ENCODE measurements around the gene MEIOB. TPM values are rescaled to one million over a fixed set of nuclear protein-coding genes. Genes with fewer than 3 reads are reported as not detected.

The MEIOB gene
- total RNA-seq, 1 donor: not detected

- no peak for TF ChIP-seq CTCF (IDR thresholded peaks at IDR 0.05; ENCODE audit: insufficient read depth, low read depth, low read length)
- no peak overlapping the region for H3K4me3 ChIP-seq (ENCODE audit: low read depth, low read length)
- DNase-seq (ENCODE audit: low read depth): no peak
Observed at GRCh38 chr16:1794908-1795666, 76.9 kb downstream of the MEIOB start.

- no peak for DNase-seq (ENCODE audit: low read depth)
- no peak for TF ChIP-seq CTCF (IDR thresholded peaks at IDR 0.05; ENCODE audit: insufficient read depth, low read depth, low read length)
- no peak overlapping the region for H3K4me3 ChIP-seq (ENCODE audit: low read depth, low read length)
Observed at GRCh38 chr16:1794221-1794871, 77.6 kb downstream of the MEIOB start.

GRCh38 chr16:1793578-1794220 lies 78.3 kb downstream of the MEIOB start, which contains the start of gene IGFALS:
Gene IGFALS, minus strand, starts transcription at chr16:1793705. Its CDS starts 53 bp downstream, at chr16:1793652.
- no peak for DNase-seq (ENCODE audit: low read depth)
- no peak for TF ChIP-seq CTCF (IDR thresholded peaks at IDR 0.05; ENCODE audit: insufficient read depth, low read depth, low read length)

GRCh38 chr16:1792836-1793577 lies 79.0 kb downstream of the MEIOB start:
- TF ChIP-seq CTCF (IDR thresholded peaks at IDR 0.05; ENCODE audit: insufficient read depth, low read depth, low read length): no peak
- DNase-seq (ENCODE audit: low read depth): no peak
- no peak overlapping the region for H3K4me3 ChIP-seq (ENCODE audit: low read depth, low read length)

More at GRCh38 chr16:1793578-1794220, 78.3 kb downstream of the MEIOB start, which contains the start of gene IGFALS:
- no peak within 1 kb of the TSS for H3K4me3 ChIP-seq (ENCODE audit: low read depth, low read length)

GRCh38 chr16:1791943-1792812 lies 79.8 kb downstream of the MEIOB start:
- H3K4me3 ChIP-seq (ENCODE audit: low read depth, low read length): no peak overlapping the region
- DNase-seq (ENCODE audit: low read depth): no peak
- TF ChIP-seq CTCF (IDR thresholded peaks at IDR 0.05; ENCODE audit: insufficient read depth, low read depth, low read length): no peak

All from fibroblast of villous mesenchyme (primary cell).